WTC11 (cell line): ENCODE measurements around the gene MYO7B. TPM values are rescaled to one million over a fixed set of nuclear protein-coding genes. Genes with fewer than 3 reads are reported as not detected.

Experiments
- ATAC-seq: fragments of 200-7000 bp; cut with Tn5 transposase; 2 replicates; pipeline ENCODE4 v1.10.0; 2021; ENCODE audit warnings: mild to moderate bottlenecking, moderate library complexity
- CTCF ChIA-PET: fragments of 300-600 bp; sonication (Branson Sonifier 250); formaldehyde crosslinking; loops from one replicate; lab custom pipeline; 2021; ENCODE audit warnings: antibody characterized with exemption; lab: Charles Lee
- POLR2A ChIA-PET: fragments of 350-600 bp; sonication (Branson Sonifier 250); formaldehyde crosslinking; loops from one replicate; lab custom pipeline; 2021; ENCODE audit warnings: antibody characterized with exemption; lab: Charles Lee
- DNase-seq: peaks from one replicate; pipeline ENCODE4 v3.0.0; 2021; ENCODE audit warnings: low spot score
- H3K27ac Mint-ChIP-seq: 2 replicates; pipeline ENCODE4 v1.8.0; 2021; ENCODE audit warnings: mixed read lengths
- H3K27me3 Mint-ChIP-seq: 2 replicates; pipeline ENCODE4 v1.8.0; 2021; ENCODE audit warnings: low read depth, mild to moderate bottlenecking, moderate library complexity, mixed read lengths
- H3K36me3 Mint-ChIP-seq: 2 replicates; pipeline ENCODE4 v1.8.0; 2021; ENCODE audit warnings: mixed read lengths
- H3K4me1 Mint-ChIP-seq: 2 replicates; pipeline ENCODE4 v1.8.0; 2022; ENCODE audit warnings: mixed read lengths
- H3K4me3 Mint-ChIP-seq: 2 replicates; pipeline ENCODE4 v1.8.0; 2021; ENCODE audit warnings: mild to moderate bottlenecking, moderate library complexity, mixed read lengths
- H3K9me3 Mint-ChIP-seq: 2 replicates; pipeline ENCODE4 v1.8.0; 2021; ENCODE audit warnings: mixed read lengths
- AR ChIP-seq: fragments of 250-450 bp; sonication (Bioruptor Pico); IDR thresholded peaks from 2 replicates; pipeline ENCODE4 v1.9.0; 2021; ENCODE audit warnings: mild to moderate bottlenecking
- ARID4B ChIP-seq: sonication (generic); formaldehyde crosslinking; IDR thresholded peaks from 2 replicates; pipeline ENCODE4 v1.8.0; 2023; ENCODE audit warnings: missing genetic modification reagents, mild to moderate bottlenecking, borderline replicate concordance
- E2F5 ChIP-seq: sonication (generic); formaldehyde crosslinking; IDR thresholded peaks from 2 replicates; pipeline ENCODE4 v1.8.1; 2022; ENCODE audit warnings: mild to moderate bottlenecking, moderate library complexity, missing genetic modification reagents
- EMX1 ChIP-seq: fragments of 250-450 bp; sonication (Bioruptor Pico); IDR thresholded peaks from 2 replicates; pipeline ENCODE4 v1.8.0; 2021; ENCODE audit warnings: mild to moderate bottlenecking
- MAX ChIP-seq: sonication (generic); formaldehyde crosslinking; IDR thresholded peaks from 2 replicates; pipeline ENCODE4 v1.8.0; 2022; ENCODE audit warnings: mild to moderate bottlenecking, missing genetic modification reagents
- PREB ChIP-seq: sonication (generic); formaldehyde crosslinking; IDR thresholded peaks from 2 replicates; pipeline ENCODE4 v1.8.1; 2022; ENCODE audit warnings: mild to moderate bottlenecking, missing genetic modification reagents, moderate library complexity, borderline replicate concordance
- RELA ChIP-seq: sonication (generic); formaldehyde crosslinking; IDR thresholded peaks from 2 replicates; pipeline ENCODE4 v1.8.1; 2022; ENCODE audit warnings: missing genetic modification reagents, mild to moderate bottlenecking, borderline replicate concordance
- RORB ChIP-seq: fragments of 250-450 bp; sonication (Bioruptor Pico); IDR thresholded peaks from 2 replicates; pipeline ENCODE4 v1.9.0; 2021; ENCODE audit warnings: mild to moderate bottlenecking
- ZBTB43 ChIP-seq: sonication (generic); formaldehyde crosslinking; IDR thresholded peaks from 2 replicates; pipeline ENCODE4 v1.8.1; 2023; ENCODE audit warnings: mild to moderate bottlenecking, missing genetic modification reagents
- ZMAT4 ChIP-seq: fragments of 250-450 bp; sonication (Bioruptor Pico); IDR thresholded peaks from 2 replicates; pipeline ENCODE4 v1.9.0; 2021; ENCODE audit warnings: mild to moderate bottlenecking
- ZNF423 ChIP-seq: fragments of 250-450 bp; sonication (Bioruptor Pico); IDR thresholded peaks from 2 replicates; pipeline ENCODE4 v2.1.2; 2022; ENCODE audit warnings: mild to moderate bottlenecking, moderate library complexity
- total RNA-seq: library from RNA; stranded (reverse); gene quantifications from 3 replicates; pipeline ENCODE4 v1.2.3, GENCODE V29; 2021

MYO7B gene
- total RNA-seq, 1 experiment from 2014 or later, result not detected

- TF ChIP-seq ZMAT4 (CRISPR knock-in tag), result no peak
- no peak for TF ChIP-seq RELA (CRISPR knock-in tag)
- TF ChIP-seq PREB (CRISPR knock-in tag), result no peak
- no peak for TF ChIP-seq E2F5 (CRISPR knock-in tag)
- TF ChIP-seq ZNF423, result no peak
- no peak for TF ChIP-seq ARID4B
- no peak for TF ChIP-seq RORB (CRISPR knock-in tag)
- TF ChIP-seq MAX (CRISPR knock-in tag), result no peak
Measured at GRCh38 chr2:127561371-127561770, 25.9 kb downstream of the MYO7B start (continued).

- ATAC-seq (no peak), DNase-seq (no peak)
- Mint-ChIP-seq H3K36me3 (no peaks in the 10 kb centered on the region), H3K27me3 (no peaks in the 10 kb centered on the region), H3K9me3 (0 out of 2 replicates have a peak, but pooled peaks cover 4% of the 10 kb centered on the region), H3K27ac (no peak overlapping the region), H3K4me3 (no peak overlapping the region), H3K4me1 (peaks cover 15% of the 10 kb centered on the region)
- TF ChIP-seq AR, result no peak
- no peak for TF ChIP-seq ZBTB43 (CRISPR knock-in tag)
- no peak for TF ChIP-seq EMX1 (CRISPR knock-in tag)
- CTCF ChIA-PET, result interaction anchor here (1.3 kb wide), 1 partner anchor 82 kb away, joined by 3 read pairs; no protein-coding TSS in a partner anchor
- POLR2A ChIA-PET, result no interaction called here
Measured at GRCh38 chr2:127562936-127563335, 27.5 kb downstream of the MYO7B start.
